Upper lobe of left lung (tissue), 6 donors: ENCODE data around the gene TOR1B. TPM values are rescaled to one million over a fixed set of nuclear protein-coding genes. Genes with fewer than 3 reads are reported as not detected.

Experiments
- ATAC-seq, 2 donors: fragments of 200-7000 bp; cut with Tn5 transposase; one replicate each; pipeline ENCODE4 v1.9.1; 2022; ENCODE audit warnings: mild to moderate bottlenecking in 2 of 2, moderate library complexity in 2 of 2; ENCODE audit not compliant: low FRiP score in 2 of 2
- DNase-seq, 2 donors: peaks; one replicate each; pipeline ENCODE4 v3.0.0-alpha.2; 2019 to 2020
- H3K27ac ChIP-seq, 4 donors: fragments of 200-600 bp; sonication (generic); one replicate each; pipeline ENCODE4 v1.5.1; 2016 to 2019
- H3K27me3 ChIP-seq, 4 donors: fragments of 200-600 bp; sonication (generic); one replicate each; pipeline ENCODE4 v1.5.1; 2017 to 2019
- H3K36me3 ChIP-seq, 4 donors: fragments of 200-600 bp; sonication (generic); one replicate each; pipeline ENCODE4 v1.5.1; 2016 to 2019
- H3K4me1 ChIP-seq, 4 donors: fragments of 200-600 bp; sonication (generic); one replicate each; pipeline ENCODE4 v1.5.1; 2018 to 2019
- H3K4me3 ChIP-seq, 4 donors: fragments of 200-600 bp; sonication (generic); one replicate each; pipeline ENCODE4 v1.5.1; 2017 to 2019; ENCODE audit warnings: mild to moderate bottlenecking in 2 of 4, moderate library complexity in 1 of 4
- H3K9me3 ChIP-seq, 4 donors: fragments of 200-600 bp; sonication (generic); one replicate each; pipeline ENCODE4 v1.5.1; 2018 to 2019
- EP300 ChIP-seq, 4 donors: sonication (generic); formaldehyde crosslinking; IDR thresholded peaks; one replicate each; pipeline ENCODE4 v1.5.1; 2017; ENCODE audit warnings: antibody characterized with exemption in 4 of 4, control low read depth in 2 of 4
- POLR2A ChIP-seq, 4 donors: fragments of 450-650 bp; IDR thresholded peaks; one replicate each; pipeline ENCODE4 v1.5.1; 2016 to 2017; ENCODE audit warnings: antibody characterized with exemption in 4 of 4, mild to moderate bottlenecking in 2 of 4
- POLR2AphosphoS5 ChIP-seq, 2 donors: sonication (generic); formaldehyde crosslinking; IDR thresholded peaks; one replicate each; pipeline ENCODE4 v1.5.1; 2017; ENCODE audit warnings: antibody characterized with exemption in 2 of 2
- WGBS, 2 donors: methylation state at CpG; one replicate each; pipeline ENCODE4 v1.1.5; 2017 to 2018; 5-methylcytosine and 5-hydroxymethylcytosine counted together
- total RNA-seq, 6 donors: library from RNA; depleted of rRNA in 4 of 6; stranded (reverse); fragments of >200 nt in 4 of 6; gene quantifications; one replicate each; pipeline versions ENCODE4 v1.1.0 to v1.2.1, GENCODE V29; 2016 to 2021
- TF ChIP-seq, protein P1 (sequence below), 6 experiments: fragments of 450-650 bp in 4 of 6; fragments of 200-600 bp in 2 of 6; sonication (generic) in 2 of 6; IDR thresholded peaks; one replicate each; pipeline ENCODE4 v1.5.1; 2016 to 2019; ENCODE audit warnings: antibody characterized with exemption in 6 of 6
- donor health status: DM: no; HTN: no; CAD: no; lungs with moderate emphysema.
- donor health status: DM: no; HTN: yes; CAD: no; lungs with severe emphysema.

TOR1B gene
- total RNA-seq, 6 donors from 2014 or later, result 13.0 to 37.4 (median 25.0) TPM

- Histone ChIP-seq H3K9me3 (no peaks in the 10 kb centered on the region), H3K36me3 (peaks cover 0 to 2% (median 0%) of the 10 kb centered on the region in 4 donors), H3K4me1 (peaks cover 15 to 37% (median 20%) of the 10 kb centered on the region in 4 donors), H3K27ac (no peak overlapping the region), H3K27me3 (no peaks in the 10 kb centered on the region), H3K4me3 (no peak overlapping the region)
- 91% methylated on average over 12 of the region's 12 CpGs for WGBS, 2 donors
- ATAC-seq (no peak), DNase-seq (no peak)
- no peak for TF ChIP-seq EP300 (IDR thresholded peaks at IDR 0.05)
- TF ChIP-seq, protein P1, sequence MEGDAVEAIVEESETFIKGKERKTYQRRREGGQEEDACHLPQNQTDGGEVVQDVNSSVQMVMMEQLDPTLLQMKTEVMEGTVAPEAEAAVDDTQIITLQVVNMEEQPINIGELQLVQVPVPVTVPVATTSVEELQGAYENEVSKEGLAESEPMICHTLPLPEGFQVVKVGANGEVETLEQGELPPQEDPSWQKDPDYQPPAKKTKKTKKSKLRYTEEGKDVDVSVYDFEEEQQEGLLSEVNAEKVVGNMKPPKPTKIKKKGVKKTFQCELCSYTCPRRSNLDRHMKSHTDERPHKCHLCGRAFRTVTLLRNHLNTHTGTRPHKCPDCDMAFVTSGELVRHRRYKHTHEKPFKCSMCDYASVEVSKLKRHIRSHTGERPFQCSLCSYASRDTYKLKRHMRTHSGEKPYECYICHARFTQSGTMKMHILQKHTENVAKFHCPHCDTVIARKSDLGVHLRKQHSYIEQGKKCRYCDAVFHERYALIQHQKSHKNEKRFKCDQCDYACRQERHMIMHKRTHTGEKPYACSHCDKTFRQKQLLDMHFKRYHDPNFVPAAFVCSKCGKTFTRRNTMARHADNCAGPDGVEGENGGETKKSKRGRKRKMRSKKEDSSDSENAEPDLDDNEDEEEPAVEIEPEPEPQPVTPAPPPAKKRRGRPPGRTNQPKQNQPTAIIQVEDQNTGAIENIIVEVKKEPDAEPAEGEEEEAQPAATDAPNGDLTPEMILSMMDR (IDR thresholded peaks at IDR 0.05), result no peak
- TF ChIP-seq POLR2A (IDR thresholded peaks at IDR 0.05), result no peak
- TF ChIP-seq POLR2AphosphoS5 (IDR thresholded peaks at IDR 0.05), result no peak
These were observed 35.8 kb downstream of the TOR1B start for GRCh38 chr9:129838707-129839259.

GRCh38 chr9:129839324-129840023 lies 36.5 kb downstream of the TOR1B start:
- no peaks in the 10 kb centered on the region for H3K9me3 ChIP-seq
- 76 to 78% methylated on average over 10 of the region's 10 CpGs for WGBS, 2 donors
- TF ChIP-seq POLR2AphosphoS5 (IDR thresholded peaks at IDR 0.05), result no peak
- TF ChIP-seq EP300 (IDR thresholded peaks at IDR 0.05), result no peak
- TF ChIP-seq, protein P1 (IDR thresholded peaks at IDR 0.05), result no peak
- TF ChIP-seq POLR2A (IDR thresholded peaks at IDR 0.05), result no peak
- no peak overlapping the region for H3K27ac ChIP-seq
- ATAC-seq (no peak), DNase-seq (no peak)
- H3K4me1 ChIP-seq, result peaks cover 8 to 30% (median 15%) of the 10 kb centered on the region in 4 donors
- H3K36me3 ChIP-seq, result peaks cover 0 to 2% (median 0%) of the 10 kb centered on the region in 4 donors
- H3K27me3 ChIP-seq, result no peaks in the 10 kb centered on the region
- H3K4me3 ChIP-seq, result no peak overlapping the region

GRCh38 chr9:129840034-129840433 lies 37.0 kb downstream of the TOR1B start:
- DNase-seq, result peak in 1 of 2 donors; percentile 49
- Histone ChIP-seq H3K9me3 (no peaks in the 10 kb centered on the region), H3K27me3 (no peaks in the 10 kb centered on the region), H3K4me1 (peaks cover 8 to 27% (median 14%) of the 10 kb centered on the region in 4 donors), H3K36me3 (peaks cover 0 to 2% (median 0%) of the 10 kb centered on the region in 4 donors), H3K4me3 (no peak overlapping the region), H3K27ac (no peak overlapping the region)
- TF ChIP-seq POLR2A (IDR thresholded peaks at IDR 0.05) (no peak), EP300 (IDR thresholded peaks at IDR 0.05) (no peak), POLR2AphosphoS5 (IDR thresholded peaks at IDR 0.05) (no peak)
- TF ChIP-seq, protein P1 (IDR thresholded peaks at IDR 0.05), result no peak
- WGBS, 2 donors, result 78 to 89% methylated on average over 8 of the region's 8 CpGs
- no peak for ATAC-seq

- Histone ChIP-seq H3K27ac (no peak overlapping the region), H3K9me3 (no peaks in the 10 kb centered on the region), H3K27me3 (no peaks in the 10 kb centered on the region), H3K36me3 (peaks cover 0 to 2% (median 0%) of the 10 kb centered on the region in 4 donors), H3K4me1 (peaks cover 5 to 23% (median 12%) of the 10 kb centered on the region in 4 donors), H3K4me3 (no peak overlapping the region)
- 80 to 89% methylated on average over 4 of the region's 4 CpGs for WGBS, 2 donors
- TF ChIP-seq POLR2A (IDR thresholded peaks at IDR 0.05) (no peak), POLR2AphosphoS5 (IDR thresholded peaks at IDR 0.05) (no peak), EP300 (IDR thresholded peaks at IDR 0.05) (no peak)
- TF ChIP-seq, protein P1 (IDR thresholded peaks at IDR 0.05), result no peak
- ATAC-seq (no peak), DNase-seq (no peak)
These were observed 38.1 kb downstream of the TOR1B start for GRCh38 chr9:129841071-129841470.
